Naive thymus-derived CD4-positive, alpha-beta T cell (primary cell): ENCODE data around the gene PLCH2. TPM values are rescaled to one million over a fixed set of nuclear protein-coding genes. Genes with fewer than 3 reads are reported as not detected.
A peak's percentile ranks its signal among the peaks of the same experiment; 100 is the strongest.

Experiments
- ATAC-seq: fragments of 150-1000 bp; cut with Tn5 transposase; 2 replicates; pipeline ENCODE4 v1.10.0; 2021; ENCODE audit warnings: mild to moderate bottlenecking, moderate library complexity
- CTCF ChIA-PET: fragments of 350-600 bp; sonication (Branson Sonifier 250); formaldehyde crosslinking; loops from one replicate; lab custom pipeline; 2021; ENCODE audit warnings: antibody characterized with exemption; lab: Charles Lee
- POLR2A ChIA-PET: fragments of 350-600 bp; sonication (Branson Sonifier 250); formaldehyde crosslinking; loops from one replicate; lab custom pipeline; 2021; ENCODE audit warnings: antibody characterized with exemption, inconsistent platforms; lab: Charles Lee
- DNase-seq, 9 donors: peaks; one replicate each; pipeline versions ENCODE4 v3.0.0 to v3.0.0-alpha.2; 2020 to 2022; ENCODE audit warnings: mixed read lengths in 1 of 9
- H3K27ac ChIP-seq: one replicate; pipeline ENCODE4 v1.7.0; 2013; ENCODE audit warnings: mild to moderate bottlenecking, low read depth, low read length, moderate library complexity
- H3K27me3 ChIP-seq, 2 donors: one replicate each; pipeline ENCODE4 v1.7.0; 2013; ENCODE audit warnings: low read length in 2 of 2, mild to moderate bottlenecking in 2 of 2, moderate library complexity in 2 of 2; ENCODE audit not compliant: control insufficient read depth in 2 of 2, insufficient read depth in 2 of 2
- H3K36me3 ChIP-seq, 3 experiments: 1 replicate in 2 of 3; 2 replicates in 1 of 3; pipeline ENCODE4 v1.7.0; 2013; ENCODE audit warnings: low read length in 3 of 3, mild to moderate bottlenecking in 3 of 3, moderate library complexity in 1 of 3; ENCODE audit not compliant: insufficient read depth in 3 of 3, control insufficient read depth in 2 of 3
- H3K4me1 ChIP-seq, 2 donors: one replicate each; pipeline ENCODE4 v1.7.0; 2013; ENCODE audit warnings: low read length in 2 of 2, mild to moderate bottlenecking in 2 of 2, moderate library complexity in 1 of 2; ENCODE audit not compliant: control insufficient read depth in 2 of 2, insufficient read depth in 2 of 2
- H3K4me3 ChIP-seq: 2 replicates; pipeline ENCODE4 v1.7.0; 2013; ENCODE audit warnings: mild to moderate bottlenecking, low read length
- H3K9me3 ChIP-seq, 3 experiments: 1 replicate in 2 of 3; 2 replicates in 1 of 3; pipeline ENCODE4 v1.7.0; 2013; ENCODE audit warnings: low read length in 3 of 3; ENCODE audit not compliant: control insufficient read depth in 2 of 3
- H3K27ac Mint-ChIP-seq, 9 donors: one replicate each; pipeline ENCODE4 v1.8.0; 2020 to 2022; ENCODE audit warnings: mixed read lengths in 9 of 9, mild to moderate bottlenecking in 8 of 9, moderate library complexity in 5 of 9, inconsistent platforms in 2 of 9
- H3K27me3 Mint-ChIP-seq, 5 donors: one replicate each; pipeline ENCODE4 v1.8.0; 2021 to 2022; ENCODE audit warnings: mixed read lengths in 5 of 5, mild to moderate bottlenecking in 1 of 5
- H3K36me3 Mint-ChIP-seq, 5 donors: one replicate each; pipeline ENCODE4 v1.8.0; 2020 to 2022; ENCODE audit warnings: mixed read lengths in 5 of 5, mild to moderate bottlenecking in 3 of 5, inconsistent platforms in 1 of 5
- H3K4me1 Mint-ChIP-seq, 7 donors: one replicate each; pipeline ENCODE4 v1.8.0; 2020 to 2022; ENCODE audit warnings: mixed read lengths in 7 of 7, mild to moderate bottlenecking in 3 of 7, inconsistent platforms in 1 of 7
- H3K4me3 Mint-ChIP-seq, 10 donors: one replicate each; pipeline ENCODE4 v1.8.0; 2020 to 2022; ENCODE audit warnings: mild to moderate bottlenecking in 10 of 10, mixed read lengths in 10 of 10, moderate library complexity in 6 of 10, inconsistent platforms in 2 of 10
- H3K9me3 Mint-ChIP-seq, 11 donors: one replicate each; pipeline ENCODE4 v1.8.0; 2020 to 2022; ENCODE audit warnings: mixed read lengths in 11 of 11, mild to moderate bottlenecking in 4 of 11, inconsistent platforms in 1 of 11, moderate library complexity in 1 of 11
- intact Hi-C, 2 donors: fragments of 100-400 bp; cut with micrococcal nuclease; formaldehyde crosslinking; loops; one replicate each; pipeline ENCODE4 v1.15.1; 2023
- polyA plus RNA-seq, 2 donors: library from polyadenylated mRNA; unstranded; fragments of 300-500 nt; fragmentation: Illumina TruSeq; gene quantifications; one replicate each; pipeline ENCODE4 v1.2.3, GENCODE V29; 2021
- total RNA-seq, 6 experiments: library from RNA in 5 of 6; stranded (reverse) in 5 of 6; gene quantifications; 1 replicate in 5 of 6; 2 replicates in 1 of 6; pipeline ENCODE4 v1.2.3 and lab custom pipeline; 2021 to 2026

Gene PLCH2
- total and polyA plus RNA-seq, 7 experiments from 2014 or later, result 0.11 to 37.4 (median 11.8) TPM

- intact Hi-C loops, result loop anchor here in 1 of 2 donors (10.0 kb wide), 2 partner anchors 225 to 1105 kb away; partner anchors contain the start of gene TPRG1L
- Histone ChIP-seq H3K4me1 (peaks cover 23 to 27% of the 10 kb centered on the region in 2 donors), H3K4me3 (no peak overlapping the region), H3K9me3 (no peaks in the 10 kb centered on the region), H3K36me3 (peaks cover 17 to 68% (median 27%) of the 10 kb centered on the region in 3 experiments), H3K27ac (no peak overlapping the region), H3K27me3 (no peaks in the 10 kb centered on the region)
- ATAC-seq (no peak), DNase-seq (no peak)
- Mint-ChIP-seq H3K36me3 (peaks cover 0 to 14% (median 6%) of the 10 kb centered on the region in 5 donors), H3K27me3 (no peaks in the 10 kb centered on the region), H3K4me3 (no peak overlapping the region), H3K4me1 (peaks cover 28 to 35% (median 31%) of the 10 kb centered on the region in 7 donors), H3K27ac (no peak overlapping the region), H3K9me3 (no peaks in the 10 kb centered on the region)
- ChIA-PET CTCF (no interaction called here), POLR2A (no interaction called here)
Measured at GRCh38 chr1:2520206-2520605, 44.1 kb downstream of the PLCH2 start.

GRCh38 chr1:2520806-2521205 is 44.7 kb downstream of the PLCH2 start:
- peaks cover 0 to 14% (median 6%) of the 10 kb centered on the region in 5 donors for H3K36me3 Mint-ChIP-seq
- no peaks in the 10 kb centered on the region for H3K9me3 ChIP-seq
- ATAC-seq, result no peak
- POLR2A ChIA-PET, result no interaction called here
- intact Hi-C loops, result loop anchor here in 1 of 2 donors (10.0 kb wide), 2 partner anchors 226 to 1104 kb away; partner anchors contain the start of gene TPRG1L
- peak overlapping the region in 1 of 9 donors; percentile 23 for H3K27ac Mint-ChIP-seq
- H3K9me3 Mint-ChIP-seq, result no peaks in the 10 kb centered on the region
- H3K4me1 ChIP-seq, result peaks cover 27 to 31% of the 10 kb centered on the region in 2 donors
- H3K27me3 ChIP-seq, result no peaks in the 10 kb centered on the region
- H3K36me3 ChIP-seq, result peaks cover 17 to 63% (median 25%) of the 10 kb centered on the region in 3 experiments
- DNase-seq, result no peak
- H3K27me3 Mint-ChIP-seq, result no peaks in the 10 kb centered on the region
- CTCF ChIA-PET, result no interaction called here
- no peak overlapping the region for H3K27ac ChIP-seq
- H3K4me3 ChIP-seq, result no peak overlapping the region
- H3K4me1 Mint-ChIP-seq, result peaks cover 29 to 39% (median 34%) of the 10 kb centered on the region in 7 donors
- no peak overlapping the region for H3K4me3 Mint-ChIP-seq

GRCh38 chr1:2522230-2522629 is 46.1 kb downstream of the PLCH2 start:
- H3K27me3 ChIP-seq, result no peaks in the 10 kb centered on the region
- H3K27ac ChIP-seq, result no peak overlapping the region
- CTCF ChIA-PET, result no interaction called here
- no peak overlapping the region for H3K4me3 ChIP-seq
- no peaks in the 10 kb centered on the region for H3K9me3 ChIP-seq
- intact Hi-C loops, result loop anchor here in 1 of 2 donors (10.0 kb wide), 2 partner anchors 227 to 1103 kb away; partner anchors contain the start of gene TPRG1L
- DNase-seq (no peak), ATAC-seq (no peak)
- Mint-ChIP-seq H3K9me3 (no peaks in the 10 kb centered on the region), H3K27ac (peak overlapping the region in 8 of 9 donors; percentile 21 to 98 (median 92)), H3K36me3 (peaks cover 0 to 14% (median 6%) of the 10 kb centered on the region in 5 donors), H3K27me3 (peaks cover 0 to 4% (median 0%) of the 10 kb centered on the region in 5 donors), H3K4me3 (peak overlapping the region in 7 of 10 donors; percentile 9 to 100 (median 93)), H3K4me1 (peaks cover 33 to 44% (median 40%) of the 10 kb centered on the region in 7 donors)
- H3K4me1 ChIP-seq, result peaks cover 33 to 36% of the 10 kb centered on the region in 2 donors
- POLR2A ChIA-PET, result no interaction called here
- H3K36me3 ChIP-seq, result peaks cover 17 to 51% (median 18%) of the 10 kb centered on the region in 3 experiments

- POLR2A ChIA-PET, result interaction anchor here (1.0 to 13.2 kb wide), 6 partner anchors 16 to 111 kb away, joined by 4 to 294 read pairs (median 21); partner anchors contain the start of genes PEX10, PRXL2B and TNFRSF14
- Histone ChIP-seq H3K9me3 (no peaks in the 10 kb centered on the region), H3K36me3 (peaks cover 6 to 40% (median 18%) of the 10 kb centered on the region in 3 experiments), H3K4me3 (peak overlapping the region; percentile 65), H3K27ac (peak overlapping the region; percentile 81), H3K27me3 (no peaks in the 10 kb centered on the region), H3K4me1 (peaks cover 35 to 36% of the 10 kb centered on the region in 2 donors)
- intact Hi-C loops, result loop anchor here in 1 of 2 donors (10.0 kb wide), 2 partner anchors 229 to 1101 kb away; partner anchors contain the start of gene TPRG1L
- peak overlapping the region; percentile 88 to 100 (median 94) for H3K4me3 Mint-ChIP-seq
- peaks cover 33 to 44% (median 41%) of the 10 kb centered on the region in 7 donors for H3K4me1 Mint-ChIP-seq
- H3K9me3 Mint-ChIP-seq, result no peaks in the 10 kb centered on the region
- CTCF ChIA-PET, result interaction anchor here (1.0 to 2.3 kb wide), 9 partner anchors 11 to 109 kb away, joined by 3 to 30 read pairs (median 4); partner anchors contain the start of gene TNFRSF14
- H3K27me3 Mint-ChIP-seq, result peaks cover 0 to 12% (median 0%) of the 10 kb centered on the region in 5 donors
- peaks cover 0 to 14% (median 6%) of the 10 kb centered on the region in 5 donors for H3K36me3 Mint-ChIP-seq
- peak overlapping the region; percentile 87 to 99 (median 93) for H3K27ac Mint-ChIP-seq
- ATAC-seq, result no peak
- DNase-seq, result peak in 6 of 9 donors; percentile 25 to 47 (median 42)
Measured at GRCh38 chr1:2523191-2523890, 47.3 kb downstream of the PLCH2 start.

- Mint-ChIP-seq H3K4me3 (peak overlapping the region; percentile 88 to 100 (median 94)), H3K9me3 (no peaks in the 10 kb centered on the region), H3K4me1 (peaks cover 32 to 50% (median 44%) of the 10 kb centered on the region in 7 donors), H3K27ac (peak overlapping the region; percentile 87 to 99 (median 93)), H3K27me3 (peaks cover 0 to 18% (median 0%) of the 10 kb centered on the region in 5 donors), H3K36me3 (peaks cover 0 to 7% (median 6%) of the 10 kb centered on the region in 5 donors)
- no peaks in the 10 kb centered on the region for H3K9me3 ChIP-seq
- H3K27me3 ChIP-seq, result no peaks in the 10 kb centered on the region
- POLR2A ChIA-PET, result interaction anchor here (0.6 to 13.2 kb wide), 12 partner anchors 11 to 396 kb away, joined by 3 to 294 read pairs (median 4); partner anchors contain the start of genes MORN1, PEX10, PRXL2B and RER1
- CTCF ChIA-PET, result interaction anchor here (1.0 to 2.3 kb wide), 9 partner anchors 12 to 109 kb away, joined by 3 to 30 read pairs (median 4); partner anchors contain the start of gene TNFRSF14
- peak overlapping the region; percentile 65 for H3K4me3 ChIP-seq
- peak in 6 of 9 donors; percentile 45 to 69 (median 56) for DNase-seq
- peaks cover 0 to 33% (median 11%) of the 10 kb centered on the region in 3 experiments for H3K36me3 ChIP-seq
- ATAC-seq, result no peak
- peak overlapping the region; percentile 81 for H3K27ac ChIP-seq
- H3K4me1 ChIP-seq, result peaks cover 35 to 40% of the 10 kb centered on the region in 2 donors
- intact Hi-C loops, result loop anchor here in 1 of 2 donors (10.0 kb wide), 2 partner anchors 229 to 1101 kb away; partner anchors contain the start of gene TPRG1L
Measured at GRCh38 chr1:2523891-2524609, 48.0 kb downstream of the PLCH2 start.
